D721Med (cell line): Measurements from ENCODE around the gene ATP12A.

Experiments
- DNase-seq: peaks from one replicate; pipeline ENCODE4 v3.0.0; 2011; ENCODE audit warnings: low spot score; ENCODE audit not compliant: insufficient read length
- FAIRE-seq: peaks from 2 replicates; lab custom pipeline; 2011; peaks lifted over from hg19 to GRCh38; lab: Jason Lieb, UNC
- TF ChIP-seq, protein P1 (sequence below): IDR thresholded peaks from 2 replicates; pipeline ENCODE4 v1.5.1; 2012; ENCODE audit warnings: mild to moderate bottlenecking, control low read depth; ENCODE audit not compliant: insufficient read depth; ENCODE audit errors: missing control alignments

The ATP12A gene

GRCh38 chr13:24688950-24689349, 8.7 kb downstream of the ATP12A start:
- no peak for FAIRE-seq
- no peak for DNase-seq
- TF ChIP-seq, protein P1, sequence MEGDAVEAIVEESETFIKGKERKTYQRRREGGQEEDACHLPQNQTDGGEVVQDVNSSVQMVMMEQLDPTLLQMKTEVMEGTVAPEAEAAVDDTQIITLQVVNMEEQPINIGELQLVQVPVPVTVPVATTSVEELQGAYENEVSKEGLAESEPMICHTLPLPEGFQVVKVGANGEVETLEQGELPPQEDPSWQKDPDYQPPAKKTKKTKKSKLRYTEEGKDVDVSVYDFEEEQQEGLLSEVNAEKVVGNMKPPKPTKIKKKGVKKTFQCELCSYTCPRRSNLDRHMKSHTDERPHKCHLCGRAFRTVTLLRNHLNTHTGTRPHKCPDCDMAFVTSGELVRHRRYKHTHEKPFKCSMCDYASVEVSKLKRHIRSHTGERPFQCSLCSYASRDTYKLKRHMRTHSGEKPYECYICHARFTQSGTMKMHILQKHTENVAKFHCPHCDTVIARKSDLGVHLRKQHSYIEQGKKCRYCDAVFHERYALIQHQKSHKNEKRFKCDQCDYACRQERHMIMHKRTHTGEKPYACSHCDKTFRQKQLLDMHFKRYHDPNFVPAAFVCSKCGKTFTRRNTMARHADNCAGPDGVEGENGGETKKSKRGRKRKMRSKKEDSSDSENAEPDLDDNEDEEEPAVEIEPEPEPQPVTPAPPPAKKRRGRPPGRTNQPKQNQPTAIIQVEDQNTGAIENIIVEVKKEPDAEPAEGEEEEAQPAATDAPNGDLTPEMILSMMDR, result no peak

GRCh38 chr13:24691381-24691780, 11.2 kb downstream of the ATP12A start:
- TF ChIP-seq, protein P1, result no peak
- FAIRE-seq (no peak), DNase-seq (no peak)

DNA sequence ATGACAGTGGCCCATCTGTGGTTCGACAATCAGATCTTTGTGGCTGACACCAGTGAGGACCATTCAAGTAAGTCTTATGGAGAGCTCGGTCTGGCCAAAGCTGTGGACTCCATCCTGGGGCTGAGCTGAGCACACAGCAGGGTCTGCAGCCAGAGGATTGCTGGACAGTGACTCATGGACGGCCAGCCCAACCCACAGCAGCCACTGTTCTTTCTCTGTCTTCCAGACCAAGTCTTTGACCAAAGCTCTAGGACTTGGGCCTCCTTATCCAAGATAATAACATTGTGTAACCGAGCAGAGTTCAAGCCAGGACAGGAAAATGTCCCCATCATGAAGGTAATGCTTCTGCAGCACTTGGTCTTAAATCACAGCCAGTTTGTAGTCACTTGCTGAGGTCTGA, 12.4 kb downstream of the ATP12A start:
- DNase-seq (no peak), FAIRE-seq (no peak)
- TF ChIP-seq, protein P1, result no peak

GRCh38 chr13:24693862-24694471, 13.8 kb downstream of the ATP12A start:
- FAIRE-seq (no peak), DNase-seq (peak; percentile 61)
- TF ChIP-seq, protein P1, result peak; percentile 68

DNA sequence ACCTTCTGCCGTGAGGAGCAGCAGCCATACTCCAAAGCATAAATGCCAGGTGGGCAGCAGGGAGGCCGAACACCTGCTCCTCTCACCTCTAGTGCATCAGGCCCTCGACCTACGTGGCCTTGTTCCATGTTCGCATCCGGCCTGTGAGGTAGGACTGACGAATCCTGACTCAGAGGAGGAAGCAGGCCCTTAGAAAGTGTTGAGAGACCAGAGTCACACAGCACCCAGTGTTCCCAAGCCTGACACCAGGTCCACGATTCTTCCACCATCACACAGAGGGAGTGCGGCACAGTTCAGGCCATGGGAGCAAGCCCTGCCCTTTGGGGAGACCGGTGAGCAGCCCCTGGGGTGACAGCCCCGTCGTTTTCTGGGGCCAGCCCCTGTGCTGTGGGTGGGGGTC, 14.7 kb downstream of the ATP12A start:
- TF ChIP-seq, protein P1, result no peak
- DNase-seq (no peak), FAIRE-seq (no peak)

GRCh38 chr13:24698686-24699085, 18.5 kb downstream of the ATP12A start:
- FAIRE-seq (no peak), DNase-seq (no peak)
- TF ChIP-seq, protein P1, result no peak

DNA sequence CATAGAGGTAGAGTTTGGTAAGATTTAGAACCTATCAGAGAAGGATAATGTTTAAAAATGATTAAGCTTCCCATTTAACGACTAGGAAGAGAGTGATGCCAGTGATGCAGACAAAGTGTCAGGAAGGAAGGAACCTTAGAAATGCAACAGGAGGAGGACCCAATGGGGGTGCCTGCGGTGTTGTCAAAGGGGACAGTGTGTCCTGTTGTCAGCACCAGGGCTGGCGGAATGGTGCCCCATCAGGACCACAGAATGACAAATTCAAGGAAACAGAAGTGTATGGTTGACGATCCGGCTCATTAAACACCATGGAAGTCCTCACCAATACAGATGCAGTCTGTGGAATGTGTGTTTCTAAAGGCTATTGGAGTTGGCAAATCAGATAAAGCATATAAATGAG, 19.3 kb downstream of the ATP12A start:
- FAIRE-seq, result no peak
- TF ChIP-seq, protein P1, result no peak
- DNase-seq, result no peak
